IPS-11a (cell line): ENCODE data around the gene NDUFA11.
"Not testable (repeated sequence)": the region's sequence is repeated elsewhere in the genome, so short reads cannot be mapped to it uniquely, and the experiment has no call there.

Source experiments
- H3K4me3 ChIP-seq: one replicate; pipeline ENCODE4 v1.5.1; 2013; ENCODE audit warnings: low read depth, low read length, control low read depth

The NDUFA11 gene

DNA sequence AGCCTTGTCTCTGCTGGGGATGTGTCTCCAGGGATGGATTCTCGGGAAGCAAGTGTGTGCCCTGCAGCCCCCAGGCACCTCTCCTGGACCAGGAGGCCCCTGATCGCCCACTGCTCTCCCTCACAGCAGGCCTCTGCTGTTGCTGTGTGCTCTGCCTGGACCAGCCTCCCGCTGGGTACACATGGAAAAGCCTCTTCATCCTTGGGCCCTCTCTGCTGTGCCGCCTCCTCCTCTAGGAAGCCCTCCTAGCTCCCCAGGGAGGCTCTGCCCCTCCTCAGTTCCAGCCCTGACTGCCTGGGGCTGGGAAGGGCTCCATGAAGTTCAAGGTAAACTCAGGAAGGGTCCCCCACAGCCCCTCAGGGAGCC, 12.0 kb downstream of the NDUFA11 start:
- no peak overlapping the region for H3K4me3 ChIP-seq

DNA sequence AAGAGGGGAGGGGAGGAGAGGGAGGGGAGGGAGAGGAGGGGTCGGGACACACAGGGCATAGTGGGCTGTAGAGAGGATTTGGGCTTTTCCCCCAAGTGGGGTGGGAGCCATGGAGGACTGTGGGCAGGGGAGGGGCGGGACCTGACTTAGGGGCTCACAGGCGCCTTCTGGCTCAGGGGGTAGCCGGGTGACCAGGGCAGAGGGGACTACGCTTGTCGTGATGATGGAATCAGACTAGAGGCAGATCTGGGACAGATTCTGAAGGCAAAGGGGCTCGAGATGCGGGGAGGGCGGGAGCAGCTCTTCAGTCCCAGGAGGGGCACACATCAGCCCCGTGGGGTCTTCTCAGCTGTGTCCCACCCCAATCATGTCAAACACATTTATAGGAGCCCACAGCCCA, 13.5 kb downstream of the NDUFA11 start:
- no peak overlapping the region for H3K4me3 ChIP-seq

DNA sequence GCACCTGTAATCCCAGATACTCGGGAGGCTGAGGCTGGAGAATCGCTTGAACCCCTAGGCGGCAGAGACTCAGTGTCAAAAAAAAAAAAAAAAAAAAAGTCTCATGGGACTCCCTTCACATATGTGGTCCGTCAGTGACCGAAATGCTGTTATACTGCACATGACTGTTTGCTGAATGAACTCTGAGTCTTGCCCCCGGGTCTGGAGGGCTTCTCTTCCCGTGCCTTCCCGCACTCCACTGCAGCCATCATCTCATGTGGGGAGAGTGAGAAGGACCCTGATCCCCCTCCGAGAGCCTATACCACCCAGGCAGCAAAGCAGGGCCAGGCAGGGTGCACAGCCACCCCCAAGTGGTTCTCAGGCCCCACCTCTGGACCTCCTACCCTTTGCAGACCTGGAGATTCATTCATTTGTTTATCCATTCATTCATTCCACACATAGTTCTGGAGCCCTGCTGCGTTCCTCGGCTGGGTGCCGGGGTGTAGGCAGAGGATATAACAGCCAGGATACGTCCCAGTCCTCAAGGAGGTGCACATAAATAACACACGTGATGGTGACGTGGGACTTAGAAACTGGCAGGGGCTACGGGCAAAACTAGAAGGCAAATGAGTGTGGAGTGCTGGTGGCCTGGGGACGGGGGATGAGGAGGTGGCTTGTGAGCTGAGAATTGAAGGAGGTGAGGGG, 14.2 kb downstream of the NDUFA11 start:
- H3K4me3 ChIP-seq, result no peak overlapping the region

DNA sequence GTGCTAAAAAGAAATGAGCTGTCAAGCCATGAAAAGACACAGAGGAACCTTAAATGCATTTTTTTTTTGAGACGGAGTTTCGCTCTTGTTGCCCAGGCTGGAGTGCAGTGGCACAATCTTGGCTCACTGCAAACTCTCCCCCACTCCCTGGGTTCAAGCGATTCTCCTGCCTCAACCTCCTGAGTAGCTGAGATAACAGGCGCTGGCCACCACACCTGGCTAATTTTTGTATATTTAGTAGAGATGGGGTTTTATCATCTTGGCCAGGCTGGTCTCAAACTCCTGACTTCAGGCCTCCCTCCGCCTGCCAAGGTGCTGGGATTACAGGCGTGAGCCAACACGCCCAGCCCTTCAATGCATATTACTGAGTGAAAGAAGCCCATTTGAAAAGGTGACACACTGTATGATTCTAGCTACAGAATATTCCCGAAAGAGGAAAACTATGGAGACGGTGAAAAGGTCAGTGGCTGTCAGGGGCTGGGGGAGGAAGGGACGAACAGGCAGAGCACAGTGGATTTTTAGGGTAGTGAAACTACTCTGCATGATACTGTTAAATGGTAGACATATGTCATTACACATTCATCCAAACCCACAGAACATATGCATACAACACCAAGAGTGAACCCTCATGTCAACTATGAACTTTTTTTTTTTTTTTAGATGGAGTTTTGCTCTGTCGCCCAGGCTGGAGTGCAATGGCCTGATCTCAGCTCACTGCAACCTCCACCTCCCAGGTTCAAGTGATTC, 19.4 kb downstream of the NDUFA11 start:
- not testable (repeated sequence) for H3K4me3 ChIP-seq

DNA sequence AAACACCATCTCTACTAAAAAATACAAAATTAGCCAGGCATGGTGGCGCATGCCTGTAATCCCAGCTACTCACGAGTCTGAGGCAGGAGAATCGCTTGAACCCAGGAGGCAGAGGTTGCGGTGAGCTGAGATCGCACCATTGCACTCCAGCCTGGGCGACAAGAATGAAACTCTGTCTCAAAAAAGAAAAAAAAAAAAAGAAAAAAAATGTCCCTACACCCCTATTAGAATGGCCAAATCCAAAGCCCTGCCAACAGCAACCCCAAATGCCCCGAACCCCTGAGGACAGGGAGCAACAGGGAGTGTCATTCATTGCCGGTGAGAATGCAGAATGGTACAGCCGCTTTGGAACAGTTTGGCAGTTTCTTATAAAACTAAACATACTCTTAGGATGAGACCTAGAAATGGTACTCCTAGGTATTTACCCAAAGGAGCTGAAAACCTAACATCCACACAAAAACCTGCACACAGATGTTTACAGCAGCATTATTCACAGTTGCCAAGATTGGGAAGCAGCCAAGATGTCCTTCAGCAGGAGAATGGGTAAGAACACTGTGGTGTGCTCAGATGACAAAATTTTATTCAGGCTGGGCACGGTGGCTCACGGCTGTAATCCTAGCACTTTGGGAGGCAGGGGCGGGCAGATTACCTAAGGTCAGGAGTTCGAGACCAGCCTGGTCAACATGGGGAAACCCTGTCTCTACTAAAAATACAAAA, 20.3 kb downstream of the NDUFA11 start:
- H3K4me3 ChIP-seq, result not testable (repeated sequence)

DNA sequence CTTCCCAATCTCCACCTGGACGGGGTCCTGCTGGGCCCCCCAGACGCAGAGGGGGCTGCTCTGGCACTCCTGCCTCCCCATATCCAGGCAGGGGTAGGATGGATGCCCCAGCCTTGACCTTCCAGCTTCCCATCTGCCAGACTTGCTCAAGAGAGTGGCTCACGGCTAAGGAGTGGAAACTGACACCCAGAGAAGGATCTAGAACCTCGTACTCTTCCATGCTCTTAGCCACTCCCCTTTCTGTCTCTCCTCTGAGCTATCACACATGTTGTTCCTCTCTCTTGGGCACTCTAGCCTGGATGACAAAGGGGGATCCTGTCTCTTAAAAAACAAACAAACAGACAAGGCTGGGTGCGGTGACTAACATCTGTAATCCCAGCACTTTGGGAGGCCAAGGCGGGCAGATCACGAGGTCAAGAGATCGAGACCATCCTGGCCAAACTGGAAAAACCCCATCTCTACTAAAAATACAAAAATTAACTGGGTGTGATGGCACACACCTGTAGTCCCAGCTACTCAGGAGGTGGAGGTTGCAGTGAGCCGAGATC, 21.1 kb downstream of the NDUFA11 start:
- H3K4me3 ChIP-seq, result no peak overlapping the region

DNA sequence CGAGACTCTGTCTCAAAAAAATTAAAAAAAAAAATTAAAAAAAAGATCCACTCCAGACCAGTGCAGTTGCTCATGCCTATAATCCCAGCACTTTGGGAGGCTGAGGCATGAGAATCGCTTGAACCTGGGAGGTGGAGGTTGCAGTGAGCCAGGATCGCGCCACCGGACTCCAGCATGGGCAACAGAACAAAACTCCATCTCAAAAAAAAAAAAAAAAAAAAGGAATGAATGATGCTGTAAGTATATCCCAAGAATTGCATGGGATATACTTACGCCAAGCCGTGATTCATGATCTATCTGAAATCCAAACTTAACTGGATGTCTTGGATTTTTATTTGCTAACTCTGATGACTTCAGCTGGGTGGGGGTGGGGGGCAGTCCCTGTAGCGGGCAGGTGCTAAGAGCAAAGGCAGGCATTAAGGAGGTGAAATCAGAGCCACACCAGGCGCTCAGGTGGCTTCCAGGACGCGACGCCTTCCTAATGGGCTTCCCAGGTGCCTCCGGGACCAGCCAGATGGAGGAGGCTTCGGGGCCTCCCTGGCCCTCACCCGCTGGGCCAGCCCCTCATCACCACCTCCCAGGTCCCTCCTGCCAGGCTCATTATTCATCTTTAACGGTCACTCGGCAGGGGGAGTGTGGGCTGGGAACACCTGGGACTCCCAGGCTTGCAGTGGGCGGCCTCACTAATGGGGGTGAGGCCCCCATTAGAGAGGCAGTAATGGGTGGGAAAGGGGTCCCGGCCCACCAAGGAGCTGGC, 21.9 kb downstream of the NDUFA11 start:
- H3K4me3 ChIP-seq, result no peak overlapping the region

DNA sequence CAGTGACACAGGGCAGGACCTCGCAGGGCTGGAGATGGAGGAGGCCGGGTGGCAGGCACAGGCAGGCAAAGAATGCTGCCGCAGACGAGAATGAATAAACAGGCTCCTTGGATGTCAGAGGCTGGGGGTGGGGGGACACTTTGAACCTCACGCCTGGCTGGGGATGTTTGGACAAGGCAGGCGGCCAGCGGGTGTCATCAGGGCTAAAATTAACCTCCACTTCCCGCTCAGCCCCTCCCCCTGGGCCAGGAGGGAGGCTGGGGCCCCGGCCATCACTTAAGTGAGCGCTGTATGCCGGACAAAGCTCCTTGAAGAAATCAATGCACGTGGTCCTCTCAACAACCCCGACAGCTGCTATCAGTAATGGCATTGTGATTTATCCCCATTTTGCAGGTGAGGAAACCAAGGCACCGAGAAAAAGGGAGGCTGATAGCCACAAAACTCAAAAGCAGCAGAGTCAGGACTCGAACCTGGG, 22.9 kb downstream of the NDUFA11 start:
- no peak overlapping the region for H3K4me3 ChIP-seq

DNA sequence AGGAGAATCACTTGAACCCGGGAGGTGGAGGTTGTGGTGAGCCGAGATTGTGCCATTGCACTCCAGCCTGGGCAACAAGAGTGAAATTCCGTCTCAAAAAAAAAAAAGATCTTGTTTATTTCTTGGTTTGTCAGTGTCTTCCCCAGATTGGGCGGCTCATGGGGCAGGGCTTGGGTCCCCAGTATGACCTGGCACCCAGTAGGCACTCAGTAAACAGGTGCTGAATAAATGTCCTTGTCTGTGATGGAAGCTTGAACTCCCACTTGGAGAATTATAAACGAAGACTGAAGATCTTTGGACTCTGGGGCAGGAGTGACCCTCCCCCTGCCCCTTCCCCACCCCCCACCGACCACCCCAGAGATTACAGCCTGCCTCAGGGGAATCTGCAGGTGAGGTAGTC, 23.4 kb downstream of the NDUFA11 start:
- H3K4me3 ChIP-seq, result no peak overlapping the region

DNA sequence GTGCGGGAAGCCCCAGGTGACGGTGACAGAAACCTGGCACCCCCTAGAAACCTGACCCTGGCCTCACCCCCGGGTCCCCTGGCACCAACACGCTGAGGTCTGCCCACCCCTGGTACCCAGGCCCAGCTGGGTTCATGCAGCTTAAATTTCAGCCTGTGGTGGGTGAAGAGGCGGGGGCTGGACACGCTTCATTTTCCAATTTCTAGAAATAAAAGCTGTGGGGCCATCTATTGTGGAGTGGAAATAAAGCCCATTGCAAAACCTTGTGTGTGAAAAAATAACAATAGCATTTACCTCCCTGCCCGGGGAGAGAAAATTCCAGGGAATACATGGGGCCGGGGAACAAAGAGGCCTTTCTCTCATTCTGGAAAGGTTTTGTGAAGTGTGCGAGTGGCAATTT, 25.7 kb downstream of the NDUFA11 start:
- H3K4me3 ChIP-seq, result no peak overlapping the region

DNA sequence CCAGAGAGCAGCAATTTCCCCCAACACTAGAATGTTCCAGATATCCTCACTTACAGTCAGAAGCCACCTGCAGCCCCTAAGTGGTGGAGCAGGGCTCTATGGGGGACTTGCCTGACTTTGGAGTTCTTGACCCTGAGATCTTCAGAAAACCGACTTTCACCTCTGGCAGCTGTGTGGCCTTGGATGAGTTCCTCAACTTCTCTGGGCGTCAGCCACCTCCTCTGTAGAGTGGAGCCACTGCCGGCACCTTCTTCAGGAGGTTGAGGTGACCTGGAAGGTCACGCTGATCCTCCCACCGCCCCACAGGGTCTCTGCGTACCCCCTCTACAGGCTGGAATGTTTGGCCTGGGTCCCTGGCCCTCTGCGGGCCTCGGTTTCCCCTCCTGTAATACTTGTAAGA, 26.2 kb downstream of the NDUFA11 start:
- no peak overlapping the region for H3K4me3 ChIP-seq

DNA sequence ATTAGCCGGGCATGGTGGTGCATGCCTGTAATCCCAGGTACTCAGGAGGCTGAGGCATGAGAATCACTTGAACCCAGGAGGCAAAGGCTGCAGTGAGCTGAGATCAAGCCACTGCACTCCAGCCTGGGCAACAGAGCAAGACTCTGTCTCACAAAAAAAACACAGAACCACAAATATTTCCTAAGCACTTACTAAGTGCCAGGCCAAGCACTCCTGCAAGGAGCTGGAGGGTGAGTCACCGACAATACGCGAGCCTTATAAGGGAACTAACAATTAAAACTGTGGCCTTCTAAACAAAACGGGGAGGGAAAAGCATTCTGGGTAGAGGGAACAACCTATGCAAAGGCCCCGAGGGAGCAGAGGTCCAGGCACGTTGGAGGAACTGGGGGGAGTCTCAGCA, 29.1 kb downstream of the NDUFA11 start:
- H3K4me3 ChIP-seq, result not testable (repeated sequence)

DNA sequence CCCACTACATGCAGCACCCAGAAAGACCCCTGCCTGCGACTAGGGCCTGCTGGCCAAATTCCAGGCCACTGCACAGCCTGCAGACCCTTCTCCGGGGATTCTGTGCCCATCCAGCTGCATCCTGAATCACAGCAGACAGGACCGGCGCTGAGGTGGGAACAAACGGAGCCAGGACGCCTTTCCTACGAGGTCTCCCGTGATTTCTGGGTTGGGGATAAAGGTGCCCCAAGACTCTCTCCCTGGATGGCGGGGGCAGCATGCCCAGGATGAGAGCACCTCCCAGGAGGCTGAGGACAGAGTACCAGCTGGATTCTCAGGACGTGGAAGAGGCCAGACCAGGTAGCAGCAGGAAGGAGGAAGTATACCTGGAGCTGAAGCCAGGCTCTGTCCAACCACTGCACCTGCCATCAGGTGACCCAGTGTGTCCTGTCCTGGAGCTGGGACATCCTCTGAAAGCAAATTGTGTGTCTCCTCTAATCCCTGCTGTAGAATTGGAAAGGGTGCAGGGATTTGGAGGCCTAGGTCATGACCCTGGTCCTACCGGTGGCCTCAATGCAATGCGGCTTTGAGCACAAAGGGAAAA, 29.9 kb downstream of the NDUFA11 start:
- H3K4me3 ChIP-seq, result no peak overlapping the region

DNA sequence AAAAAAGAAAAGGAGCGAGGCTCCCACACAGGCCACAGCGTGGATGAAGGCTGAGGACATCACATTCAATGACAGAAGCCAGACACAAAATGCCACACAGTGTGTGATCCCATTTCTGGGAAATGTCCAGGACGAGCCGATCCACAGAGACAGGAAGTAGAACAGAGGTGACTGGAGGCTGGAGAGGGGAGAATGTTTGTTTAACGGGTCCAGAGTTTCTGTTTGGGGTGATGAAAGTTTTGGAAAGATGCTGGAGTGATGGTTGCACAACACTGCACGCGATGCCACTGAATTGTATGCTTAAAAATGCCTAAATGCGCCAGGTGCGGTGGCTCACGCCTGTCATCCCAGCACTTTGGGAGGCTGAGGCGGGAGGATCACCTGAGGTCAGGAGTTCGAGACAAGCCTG, 32.6 kb downstream of the NDUFA11 start:
- H3K4me3 ChIP-seq, result no peak overlapping the region

DNA sequence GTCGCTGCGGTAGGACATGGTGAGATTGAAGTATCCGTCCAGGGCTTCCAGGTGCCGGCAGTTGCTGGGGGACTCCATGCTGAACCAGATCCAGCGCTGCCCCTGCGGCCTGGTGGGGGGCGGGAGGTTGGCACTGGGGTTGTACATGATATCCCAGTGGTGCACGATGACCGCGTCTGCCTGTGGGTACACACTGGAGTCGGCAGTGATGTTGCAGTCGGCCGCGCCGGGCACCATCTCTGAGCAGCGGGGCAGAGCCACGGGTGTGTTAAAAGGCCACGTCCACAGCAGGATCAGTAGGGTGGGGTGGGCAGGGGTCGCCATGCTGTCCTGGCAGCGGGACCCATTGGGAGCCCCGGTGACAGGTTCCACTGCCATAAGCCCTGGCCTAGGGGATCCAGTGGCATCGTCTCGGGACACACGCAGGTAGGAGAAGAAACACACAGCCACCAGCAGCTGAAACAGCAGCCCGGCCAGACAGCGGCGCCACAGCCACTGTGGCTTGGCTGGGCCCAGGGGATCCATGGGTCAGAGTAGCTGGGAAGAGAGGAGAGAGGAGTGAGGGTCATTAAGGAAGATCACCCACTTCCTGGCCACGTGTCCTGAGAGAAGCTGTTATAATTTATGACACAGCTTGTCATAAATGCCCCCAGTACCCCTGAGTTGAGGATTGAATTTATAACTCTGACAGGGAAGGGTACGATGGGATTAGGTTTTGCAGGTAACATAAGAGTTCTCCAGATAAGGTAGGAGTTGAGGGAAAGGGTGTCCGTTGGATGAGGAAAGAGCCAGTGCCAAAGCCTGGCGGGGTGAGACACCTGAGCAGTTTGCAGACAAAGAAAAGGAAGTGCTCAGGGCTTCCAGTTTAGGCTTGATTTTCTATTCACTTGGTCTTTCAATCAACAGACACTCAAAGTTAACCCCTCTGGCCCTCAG, 36.1 kb downstream of the NDUFA11 start:
- H3K4me3 ChIP-seq, result no peak overlapping the region

DNA sequence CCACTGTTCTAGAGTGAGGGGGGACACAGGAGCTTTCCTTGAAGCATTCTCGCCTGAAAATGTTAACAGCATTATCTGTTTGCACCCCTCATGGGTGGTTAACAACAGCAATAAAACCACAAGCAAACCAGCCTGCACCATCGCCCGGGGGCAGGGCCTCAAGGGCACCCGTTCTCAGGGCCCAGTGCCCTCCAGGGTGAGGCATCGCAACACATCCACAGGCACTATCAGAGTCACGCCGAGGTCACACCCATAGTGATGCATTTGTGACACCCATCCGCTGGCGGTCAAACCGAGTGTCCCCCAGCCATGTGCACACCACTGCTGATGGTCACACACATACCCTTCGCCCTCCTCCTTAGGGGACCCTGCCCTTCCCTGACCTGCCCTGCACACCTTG, 37.8 kb downstream of the NDUFA11 start:
- no peak overlapping the region for H3K4me3 ChIP-seq

DNA sequence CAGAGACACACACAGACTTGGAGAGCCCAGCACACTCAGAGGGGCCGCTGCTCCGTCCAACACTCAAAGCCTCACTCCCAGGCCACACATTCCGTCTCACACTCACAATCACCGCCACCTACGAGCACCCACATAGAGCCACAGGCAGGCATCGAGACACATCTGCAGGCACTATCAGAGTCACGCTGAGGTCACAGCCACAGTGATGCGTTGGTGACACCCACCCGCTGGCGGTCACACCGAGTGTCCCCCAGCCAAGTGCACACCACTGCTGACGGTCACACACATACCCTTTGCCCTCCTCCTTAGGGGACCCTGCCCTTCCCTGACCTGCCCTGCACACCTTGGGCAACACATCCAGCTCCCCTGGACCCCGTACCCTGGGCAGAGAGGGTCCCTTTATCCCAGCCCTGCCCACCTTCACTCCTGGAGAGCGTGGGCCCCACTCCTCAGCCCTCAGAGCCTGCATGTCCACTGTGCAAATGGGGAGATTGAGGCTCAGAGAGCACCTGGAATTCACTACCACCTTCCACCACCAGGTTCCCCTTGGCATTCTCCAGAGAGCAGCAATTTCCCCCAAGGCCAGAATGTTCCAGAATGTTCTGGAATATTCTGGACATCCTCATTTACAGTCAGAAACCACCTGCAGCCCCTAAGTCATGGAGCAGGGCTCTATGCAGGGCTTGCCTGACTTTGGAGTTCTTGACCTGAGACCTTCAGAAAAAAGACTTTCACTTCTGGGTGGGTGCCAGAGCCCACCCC, 38.7 kb downstream of the NDUFA11 start:
- H3K4me3 ChIP-seq, result no peak overlapping the region

DNA sequence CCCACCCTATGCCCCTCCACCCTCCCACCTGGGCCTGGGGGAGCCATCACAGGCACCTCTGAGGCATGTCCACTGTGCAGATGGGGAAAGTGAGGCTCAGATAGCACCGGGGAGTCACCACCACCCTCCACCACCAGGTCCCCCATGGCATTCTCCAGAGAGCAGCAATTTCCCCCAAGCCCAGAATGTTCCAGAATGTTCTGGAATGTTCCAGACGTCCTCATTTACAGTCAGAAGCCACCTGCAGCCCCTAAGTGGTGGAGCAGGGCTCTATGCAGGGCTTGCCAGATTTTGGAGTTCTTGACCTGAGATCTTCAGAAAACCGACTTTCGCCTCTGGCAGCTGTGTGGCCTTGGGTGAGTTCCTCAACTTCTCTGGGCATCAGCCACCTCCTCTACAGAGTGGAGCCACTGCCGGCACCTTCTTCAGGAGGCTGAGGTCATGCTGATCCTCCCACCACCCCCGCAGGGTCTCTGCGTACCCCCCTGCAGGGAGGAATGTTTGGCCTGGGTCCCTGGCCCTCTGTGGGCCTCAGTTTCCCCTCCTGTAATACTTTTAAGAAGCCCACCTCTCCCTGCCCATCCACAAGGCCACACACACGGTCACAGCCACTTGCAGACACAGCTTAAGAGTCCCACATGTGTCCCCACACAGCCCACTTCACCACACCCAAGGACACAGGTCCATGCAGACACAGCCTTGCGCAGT, 39.4 kb downstream of the NDUFA11 start:
- no peak overlapping the region for H3K4me3 ChIP-seq
